ENCODE measurements around the gene KLK13. TPM values are rescaled to one million over a fixed set of nuclear protein-coding genes. Genes with fewer than 3 reads are reported as not detected.

The KLK13 gene
- polyA plus RNA-seq, 2 of the 4 experiments (the other 2 are of a cell fraction), result not detected

- no peak for TF ChIP-seq RARB (CRISPR knock-in tag; IDR thresholded peaks at IDR 0.05)
- TF ChIP-seq ZC3H11A (IDR thresholded peaks at IDR 0.05), result no peak
- TF ChIP-seq GATA3 (IDR thresholded peaks at IDR 0.05; ENCODE audit: borderline replicate concordance), result no peak
- TF ChIP-seq HOXB5 (CRISPR knock-in tag; IDR thresholded peaks at IDR 0.05), result no peak
- TF ChIP-seq CTCF (IDR thresholded peaks at IDR 0.05), result no peak
- no peak for TF ChIP-seq HMGXB4 (CRISPR knock-in tag; IDR thresholded peaks at IDR 0.05; ENCODE audit: borderline replicate concordance)
- TF ChIP-seq TFCP2L1 (CRISPR knock-in tag; IDR thresholded peaks at IDR 0.05), result no peak
- no peak overlapping the region for H3K4me3 ChIP-seq
- no peak overlapping the region for H3K4me2 ChIP-seq
- 0 out of 6 replicates have a peak, but pooled peaks of 1 of the 2 experiments have one; percentile 36 for ATAC-seq
- peaks cover 3% of the 10 kb centered on the region; the same call in 1 of the 3 replicates for H3K9me3 ChIP-seq
- no peak for FAIRE-seq
- no peak for DNase-seq (ENCODE audit: low read depth in 1 of 2, low spot score in 1 of 2)
- H3K27ac ChIP-seq, result no peak overlapping the region
- ChIA-PET CTCF (no interaction called here), POLR2A (no interaction called here)
- H3K4me1 ChIP-seq, result no peaks in the 10 kb centered on the region
Measured at GRCh38 chr19:51055866-51056265, 9.0 kb downstream of the KLK13 start.

GRCh38 chr19:51047031-51047335 lies 17.9 kb downstream of the KLK13 start:
- CTCF ChIA-PET, result interaction anchor here (1.0 to 1.2 kb wide), 2 partner anchors 11 to 26 kb away, joined by 3 to 5 read pairs; no protein-coding TSS in a partner anchor
- no peak for FAIRE-seq
- TF ChIP-seq USF2 (IDR thresholded peaks at IDR 0.05), result no peak
- Histone ChIP-seq H3K4me3 (no peak overlapping the region), H3K4me1 (no peaks in the 10 kb centered on the region), H3K27ac (no peak overlapping the region), H3K9me3 (peaks cover 5% of the 10 kb centered on the region; the same call in 1 of the 3 replicates), H3K4me2 (no peak overlapping the region)
- 28% methylated on average over 4 of the region's 4 CpGs for WGBS (ENCODE audit: missing lambda C conversion rate)
- no peak for DNase-seq (ENCODE audit: low read depth in 1 of 2, low spot score in 1 of 2)
- POLR2A ChIA-PET, result no interaction called here
- ATAC-seq, result no peak

GRCh38 chr19:51044327-51044726 lies 20.6 kb downstream of the KLK13 start:
- no peak overlapping the region for H3K4me3 ChIP-seq
- H3K27ac ChIP-seq, result no peak overlapping the region
- no peaks in the 10 kb centered on the region for H3K9me3 ChIP-seq
- ChIA-PET CTCF (interaction anchor here (1.4 to 2.3 kb wide), 5 partner anchors 9 to 28 kb away, joined by 3 to 6 read pairs (median 4); no protein-coding TSS in a partner anchor), POLR2A (no interaction called here)
- H3K4me2 ChIP-seq, result no peak overlapping the region
- ATAC-seq, result no peak
- DNase-seq (ENCODE audit: low read depth in 1 of 2, low spot score in 1 of 2), result no peak
- TF ChIP-seq ZC3H11A (IDR thresholded peaks at IDR 0.05) (no peak), RAD21 (conservative IDR thresholded peaks at IDR 0.05 in 1 of 2, IDR thresholded peaks at IDR 0.05 in 1 of 2) (no peak), MAFK (IDR thresholded peaks at IDR 0.05; ENCODE audit: partially characterized antibody) (peak; percentile 87)
- FAIRE-seq, result no peak
- H3K4me1 ChIP-seq, result no peaks in the 10 kb centered on the region
- WGBS (ENCODE audit: missing lambda C conversion rate), result 66% methylated on average over 11 of the region's 11 CpGs

GRCh38 chr19:51043497-51043896 lies 21.4 kb downstream of the KLK13 start:
- ATAC-seq (no peak), DNase-seq (ENCODE audit: low read depth in 1 of 2, low spot score in 1 of 2) (no peak), FAIRE-seq (no peak)
- WGBS (ENCODE audit: missing lambda C conversion rate), result 41% methylated on average over 9 of the region's 9 CpGs
- ChIA-PET CTCF (interaction anchor here (1.0 to 2.3 kb wide), 2 partner anchors 23 to 53 kb away, joined by 3 to 6 read pairs; no protein-coding TSS in a partner anchor), POLR2A (no interaction called here)
- no peaks in the 10 kb centered on the region for H3K9me3 ChIP-seq
- no peak overlapping the region for H3K4me2 ChIP-seq
- no peak overlapping the region for H3K27ac ChIP-seq
- no peak overlapping the region for H3K4me3 ChIP-seq
- no peaks in the 10 kb centered on the region for H3K4me1 ChIP-seq
- no peak for TF ChIP-seq HDAC2 (IDR thresholded peaks at IDR 0.05)
- TF ChIP-seq JUNB (IDR thresholded peaks at IDR 0.05), result no peak
- TF ChIP-seq RARB (CRISPR knock-in tag; IDR thresholded peaks at IDR 0.05), result no peak
- TF ChIP-seq MAX (IDR thresholded peaks at IDR 0.05), result no peak
- TF ChIP-seq RFX5 (IDR thresholded peaks at IDR 0.05), result no peak
- no peak for TF ChIP-seq KDM5A (IDR thresholded peaks at IDR 0.05)
- TF ChIP-seq SREBF2 (IDR thresholded peaks at IDR 0.05), result no peak
- TF ChIP-seq GATA3 (IDR thresholded peaks at IDR 0.05; ENCODE audit: borderline replicate concordance), result no peak
- TF ChIP-seq CBX8 (IDR thresholded peaks at IDR 0.05), result no peak
- TF ChIP-seq KDM1A (IDR thresholded peaks at IDR 0.05; ENCODE audit: low read depth), result no peak
- no peak for TF ChIP-seq FOSB (CRISPR knock-in tag; IDR thresholded peaks at IDR 0.05)

Data from A549 (cell line).